ENCODE results near the gene NDEL1. TPM values are rescaled to one million over a fixed set of nuclear protein-coding genes. Genes with fewer than 3 reads are reported as not detected.

NDEL1 gene
- total and polyA plus RNA-seq, 2 donors (not counting 3 experiments of a cell fraction or from before 2014, with no cell fraction given), result 60.0 to 87.4 TPM

DNA sequence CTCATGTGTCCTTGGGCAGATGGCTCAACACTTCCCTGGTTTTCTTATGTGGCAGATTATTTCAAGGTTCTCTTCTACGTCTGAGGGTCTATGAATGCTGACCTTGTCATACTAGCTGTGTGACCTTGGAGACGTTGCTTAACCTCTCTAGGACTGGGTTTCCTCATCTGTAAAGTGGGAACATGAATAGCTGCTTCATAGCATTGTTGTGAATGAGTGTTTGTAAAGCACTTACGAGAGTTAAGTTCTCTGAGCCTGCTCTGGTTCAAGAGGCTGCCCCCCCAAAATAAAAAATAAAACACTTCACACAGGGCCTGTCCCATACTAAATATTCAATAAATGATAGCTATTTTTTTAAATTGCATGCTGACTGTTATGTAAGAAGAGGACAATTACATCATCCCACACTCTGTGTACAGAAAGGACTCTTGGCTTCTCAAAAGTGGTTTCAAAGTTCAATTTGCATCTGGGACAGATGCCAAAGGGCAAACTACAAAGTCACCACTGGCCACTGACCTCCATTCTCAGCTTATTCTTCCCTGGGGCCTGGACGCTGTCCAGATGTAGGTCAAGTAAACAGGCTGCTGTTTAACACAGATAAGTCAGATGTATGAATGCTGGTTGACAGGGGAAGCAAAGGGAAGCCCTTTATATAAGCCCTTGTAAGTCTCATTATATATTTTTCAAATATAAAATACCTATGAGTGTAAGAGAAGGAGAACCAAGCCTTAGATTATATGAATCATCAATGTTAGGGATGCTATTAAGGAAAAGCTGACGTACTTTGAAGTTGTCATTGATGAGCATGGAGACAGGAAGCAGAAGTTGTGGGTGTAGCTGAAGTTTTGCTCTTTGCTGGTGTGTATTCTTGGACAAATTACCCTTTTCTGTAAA lies 15.4 kb upstream of the NDEL1 start:
- Histone ChIP-seq H3K9ac (replicated peaks; ENCODE audit: extremely low read depth, insufficient read depth, low read length) (no peak overlapping the region), H3K79me2 (ENCODE audit: control insufficient read depth, insufficient read depth, low read length) (no peaks in the 10 kb centered on the region), H3K9me1 (replicated peaks; ENCODE audit: control insufficient read depth, extremely low read depth, insufficient read depth, low read length) (no peaks in the 10 kb centered on the region), H3K4me1 (ENCODE audit: control insufficient read depth, extremely low read depth, insufficient read depth, low read length) (peaks cover 12% of the 10 kb centered on the region), H2AFZ (ENCODE audit: low read depth, low read length) (no peak overlapping the region), H3K9me3 (replicated peaks; ENCODE audit: control insufficient read depth, insufficient read depth, low read length) (no peaks in the 10 kb centered on the region), H3K4me2 (ENCODE audit: insufficient read depth, low read length) (no peak overlapping the region), H3K4me3 (replicated peaks in 1 of 3; ENCODE audit: insufficient read depth in 1 of 3, low read depth in 1 of 3, low read length in 3 of 3) (no peak overlapping the region), H3K36me3 (ENCODE audit: control insufficient read depth in 2 of 2, extremely low read depth in 1 of 2, insufficient read depth in 2 of 2, low read length in 2 of 2) (no peaks in the 10 kb centered on the region), H4K20me1 (replicated peaks; ENCODE audit: control insufficient read depth, extremely low read depth, insufficient read depth, low read length) (no peaks in the 10 kb centered on the region), H3K27me3 (ENCODE audit: control insufficient read depth in 2 of 2, insufficient read depth in 2 of 2, low read length in 2 of 2) (peaks cover 2 to 6% of the 10 kb centered on the region in 2 experiments), H3K27ac (ENCODE audit: insufficient read depth, low read depth, low read length) (no peak overlapping the region)
- CTCF ChIA-PET, result interaction anchor here (0.9 to 4.0 kb wide), 10 partner anchors 9 to 366 kb away, joined by 3 to 29 read pairs (median 4); partner anchors contain the start of gene NDEL1
- FAIRE-seq (peak; percentile 59), DNase-seq (ENCODE audit: low read depth, low spot score) (peak; percentile 98)
- TF ChIP-seq POLR2A (IDR thresholded peaks at IDR 0.05; ENCODE audit: low read depth, low read length), result peak; percentile 55
- no peak for TF ChIP-seq FOS (IDR thresholded peaks at IDR 0.05; ENCODE audit: borderline replicate concordance, insufficient read depth, low read length)
- no peak for TF ChIP-seq EZH2 (IDR thresholded peaks at IDR 0.05; ENCODE audit: borderline replicate concordance, low read depth, low read length, severe bottlenecking)
- no peak for TF ChIP-seq MYC (IDR thresholded peaks at IDR 0.05; ENCODE audit: low read depth, low read length)
- peak; percentile 49 for TF ChIP-seq GATA2 (IDR thresholded peaks at IDR 0.05; ENCODE audit: insufficient read depth, insufficient read length, low read depth, low read length)
- TF ChIP-seq, protein P1, sequence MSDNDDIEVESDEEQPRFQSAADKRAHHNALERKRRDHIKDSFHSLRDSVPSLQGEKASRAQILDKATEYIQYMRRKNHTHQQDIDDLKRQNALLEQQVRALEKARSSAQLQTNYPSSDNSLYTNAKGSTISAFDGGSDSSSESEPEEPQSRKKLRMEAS (IDR thresholded peaks at IDR 0.05; ENCODE audit: insufficient read depth, insufficient read length), result no peak
- TF ChIP-seq POLR2AphosphoS5 (IDR thresholded peaks at IDR 0.05; ENCODE audit: insufficient read depth, low read depth, low read length), result peak; percentile 43
- TF ChIP-seq, protein P2, sequence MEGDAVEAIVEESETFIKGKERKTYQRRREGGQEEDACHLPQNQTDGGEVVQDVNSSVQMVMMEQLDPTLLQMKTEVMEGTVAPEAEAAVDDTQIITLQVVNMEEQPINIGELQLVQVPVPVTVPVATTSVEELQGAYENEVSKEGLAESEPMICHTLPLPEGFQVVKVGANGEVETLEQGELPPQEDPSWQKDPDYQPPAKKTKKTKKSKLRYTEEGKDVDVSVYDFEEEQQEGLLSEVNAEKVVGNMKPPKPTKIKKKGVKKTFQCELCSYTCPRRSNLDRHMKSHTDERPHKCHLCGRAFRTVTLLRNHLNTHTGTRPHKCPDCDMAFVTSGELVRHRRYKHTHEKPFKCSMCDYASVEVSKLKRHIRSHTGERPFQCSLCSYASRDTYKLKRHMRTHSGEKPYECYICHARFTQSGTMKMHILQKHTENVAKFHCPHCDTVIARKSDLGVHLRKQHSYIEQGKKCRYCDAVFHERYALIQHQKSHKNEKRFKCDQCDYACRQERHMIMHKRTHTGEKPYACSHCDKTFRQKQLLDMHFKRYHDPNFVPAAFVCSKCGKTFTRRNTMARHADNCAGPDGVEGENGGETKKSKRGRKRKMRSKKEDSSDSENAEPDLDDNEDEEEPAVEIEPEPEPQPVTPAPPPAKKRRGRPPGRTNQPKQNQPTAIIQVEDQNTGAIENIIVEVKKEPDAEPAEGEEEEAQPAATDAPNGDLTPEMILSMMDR (IDR thresholded peaks at IDR 0.05; ENCODE audit: extremely low read depth in 1 of 2, insufficient read depth in 1 of 2, low read depth in 1 of 2, low read length in 2 of 2), result no peak
- no peak for TF ChIP-seq JUN (IDR thresholded peaks at IDR 0.05; ENCODE audit: borderline replicate concordance, insufficient read depth, insufficient read length, low read depth)
- intact Hi-C loops (cut with micrococcal nuclease) (no loop called here), dilution Hi-C loops (cut with MboI; ENCODE audit: extremely low pct_ligation_motif_present, low sequenced_read_pairs) (no loop called here)
- POLR2A ChIA-PET, result interaction anchor here (0.8 kb wide), 1 partner anchor 60 kb away, joined by 3 read pairs; no protein-coding TSS in a partner anchor
- BruUV-seq (replicated peaks), result no TSS peak
